GM21515 (cell line): ENCODE measurements around the gene VAC14.
"Not testable (repeated sequence)": the region's sequence is repeated elsewhere in the genome, so short reads cannot be mapped to it uniquely, and the experiment has no call there.

ENCODE experiments used
- ATAC-seq: cut with Tn5 transposase; IDR thresholded peaks from one replicate; pipeline ENCODE4 v1.9.1; 2021; ENCODE audit not compliant: unreplicated experiment

Gene VAC14

DNA sequence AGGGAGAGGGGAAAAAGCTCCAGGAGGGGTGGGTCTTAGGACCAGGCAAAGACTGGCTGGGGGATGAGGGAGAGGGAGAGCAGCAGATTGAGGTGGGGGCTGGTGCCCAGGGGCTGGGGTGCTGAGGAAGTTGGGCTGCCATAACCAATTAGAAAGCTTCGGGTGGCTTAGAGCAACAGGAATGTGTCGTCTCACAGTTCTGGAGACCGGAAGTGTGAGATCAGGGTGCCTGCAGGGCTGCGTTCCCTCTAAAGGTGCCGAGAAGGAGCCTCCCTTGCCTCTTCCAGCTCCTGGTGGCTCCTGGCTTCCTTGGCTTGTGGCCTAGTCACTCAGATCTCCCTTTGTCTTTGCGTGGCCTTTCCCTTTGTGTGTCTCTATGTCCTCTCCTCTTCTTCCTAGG, 152.4 kb downstream of the VAC14 start:
- no peak for ATAC-seq

DNA sequence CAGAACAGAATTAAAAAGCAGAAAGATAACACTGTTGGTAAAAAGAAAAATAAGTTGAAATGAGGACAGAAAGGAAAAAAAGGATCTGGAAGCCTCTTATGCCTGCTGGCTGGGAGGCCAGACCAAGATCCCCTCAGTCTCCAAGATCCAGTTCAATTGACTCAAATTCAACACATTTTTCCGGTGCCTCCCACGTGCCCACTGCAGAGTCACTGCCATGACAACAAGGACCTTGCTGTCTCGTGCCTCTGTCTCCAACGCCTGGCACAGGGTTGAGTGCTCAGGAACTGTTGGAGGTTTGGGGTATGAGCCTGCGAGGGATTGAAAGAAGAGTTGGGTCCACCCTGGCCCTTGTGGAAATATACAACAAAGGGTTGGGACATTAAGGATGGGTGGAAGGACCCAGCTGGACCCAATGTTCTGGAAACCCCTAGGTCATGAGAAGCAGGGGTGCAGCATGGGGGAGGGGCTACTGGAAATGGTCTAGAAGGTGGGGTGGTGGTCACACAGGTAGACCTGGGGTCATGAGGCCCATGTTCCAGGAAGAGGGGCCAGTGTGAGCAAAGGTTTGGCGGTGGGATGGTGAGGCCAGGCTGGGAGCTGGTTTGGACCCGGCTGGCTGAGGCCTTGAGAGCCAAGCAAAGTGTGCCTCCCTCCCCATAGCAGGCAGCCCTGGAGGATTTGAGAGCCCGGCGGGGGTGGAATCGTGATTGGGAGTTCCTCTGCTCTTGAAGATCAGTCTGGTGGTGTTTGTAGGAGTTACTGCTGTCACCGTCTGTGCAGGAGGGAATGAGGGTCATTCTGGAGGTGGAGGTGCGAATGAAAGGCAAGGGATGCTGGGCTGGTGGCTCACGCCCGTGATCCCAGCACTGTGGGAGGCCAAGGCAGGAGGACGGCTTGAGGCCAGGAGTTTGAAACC, 153.3 kb downstream of the VAC14 start:
- ATAC-seq: no peak

- no peak for ATAC-seq
These were observed 154.4 kb downstream of the VAC14 start, which contains the start of gene IL34 for GRCh38 chr16:70646260-70647241. IL34 (plus strand) TSS chr16:70646559; CDS start chr16:70646948, 389 bp downstream.

DNA sequence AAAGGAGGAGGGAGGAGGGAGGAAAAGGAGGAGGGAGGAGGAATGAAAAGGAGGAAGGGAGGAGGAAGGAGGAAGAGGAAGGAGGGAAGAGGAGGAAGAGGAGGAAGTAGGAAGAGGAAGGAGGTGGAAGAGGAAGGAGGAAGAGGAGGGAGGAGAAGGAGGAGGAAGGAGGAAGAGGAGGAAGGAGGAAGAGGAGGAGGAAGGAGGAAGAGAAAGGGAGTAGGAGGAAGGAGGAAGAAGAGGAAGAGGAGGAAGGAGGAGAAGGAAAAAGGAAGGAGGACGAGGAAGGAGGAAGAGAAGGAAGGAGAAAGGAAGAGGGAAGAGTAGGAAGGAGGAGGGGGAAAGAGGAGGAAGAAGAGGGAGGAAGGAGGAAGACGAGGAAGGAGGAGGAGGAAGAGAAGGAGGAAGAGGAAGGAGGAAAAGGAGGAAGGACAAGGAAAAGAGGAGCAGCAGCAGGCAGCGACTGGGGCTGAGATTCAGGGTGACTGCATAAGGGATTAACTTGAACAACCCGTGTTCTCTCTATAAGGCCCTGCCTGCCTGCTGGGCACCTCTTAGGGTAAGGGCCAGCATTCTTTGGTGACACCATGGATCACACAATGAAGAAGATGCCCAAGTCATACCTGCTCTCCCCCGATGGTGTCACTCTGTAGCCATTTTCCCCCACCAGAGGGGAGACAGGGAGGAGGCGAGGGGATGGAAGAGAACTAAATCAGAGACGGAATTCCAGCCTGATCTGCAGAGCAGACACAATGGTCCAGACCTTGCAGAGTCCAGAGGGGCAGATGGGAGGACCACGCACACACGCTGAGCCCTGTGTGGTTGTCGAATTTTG, 156.0 kb downstream of the VAC14 start:
- no peak for ATAC-seq

DNA sequence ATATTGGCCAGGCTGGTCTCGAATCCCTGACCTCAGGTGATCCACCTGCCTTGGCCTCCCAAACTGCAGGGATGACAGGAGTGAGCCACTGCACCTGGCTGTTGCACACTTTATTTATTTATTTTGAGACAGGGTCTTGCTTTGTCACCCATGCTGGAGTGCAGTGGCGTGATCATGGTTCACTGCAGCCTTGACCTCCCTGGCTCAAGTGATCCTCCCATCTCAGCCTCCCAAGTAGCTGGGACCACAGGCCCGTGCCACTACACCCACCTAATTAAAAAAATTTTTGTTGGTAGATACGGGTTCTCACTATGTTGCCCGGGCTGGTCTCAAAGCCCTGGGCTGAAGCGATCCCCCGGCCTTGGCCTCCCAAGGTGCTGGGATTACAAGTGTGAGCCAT, 157.7 kb downstream of the VAC14 start:
- not testable (repeated sequence) for ATAC-seq

DNA sequence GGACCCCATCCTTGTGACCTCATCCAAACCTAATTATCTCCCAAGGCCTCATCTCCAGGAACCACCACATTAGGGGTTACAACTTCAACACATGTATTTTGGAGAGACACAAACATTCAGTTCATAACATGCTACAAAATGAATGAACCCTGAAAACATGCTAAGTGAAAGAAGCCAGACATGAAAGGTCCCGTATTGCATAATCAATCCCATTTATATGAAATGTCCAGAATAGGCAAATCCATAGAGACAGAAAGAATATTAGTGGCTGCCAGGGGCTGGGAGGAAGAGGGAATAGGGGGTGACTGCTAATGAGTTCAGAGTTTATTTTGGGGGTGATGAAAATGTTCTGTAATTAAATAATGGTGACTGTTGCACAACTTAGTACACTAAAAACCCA, 158.3 kb downstream of the VAC14 start:
- ATAC-seq: no peak

DNA sequence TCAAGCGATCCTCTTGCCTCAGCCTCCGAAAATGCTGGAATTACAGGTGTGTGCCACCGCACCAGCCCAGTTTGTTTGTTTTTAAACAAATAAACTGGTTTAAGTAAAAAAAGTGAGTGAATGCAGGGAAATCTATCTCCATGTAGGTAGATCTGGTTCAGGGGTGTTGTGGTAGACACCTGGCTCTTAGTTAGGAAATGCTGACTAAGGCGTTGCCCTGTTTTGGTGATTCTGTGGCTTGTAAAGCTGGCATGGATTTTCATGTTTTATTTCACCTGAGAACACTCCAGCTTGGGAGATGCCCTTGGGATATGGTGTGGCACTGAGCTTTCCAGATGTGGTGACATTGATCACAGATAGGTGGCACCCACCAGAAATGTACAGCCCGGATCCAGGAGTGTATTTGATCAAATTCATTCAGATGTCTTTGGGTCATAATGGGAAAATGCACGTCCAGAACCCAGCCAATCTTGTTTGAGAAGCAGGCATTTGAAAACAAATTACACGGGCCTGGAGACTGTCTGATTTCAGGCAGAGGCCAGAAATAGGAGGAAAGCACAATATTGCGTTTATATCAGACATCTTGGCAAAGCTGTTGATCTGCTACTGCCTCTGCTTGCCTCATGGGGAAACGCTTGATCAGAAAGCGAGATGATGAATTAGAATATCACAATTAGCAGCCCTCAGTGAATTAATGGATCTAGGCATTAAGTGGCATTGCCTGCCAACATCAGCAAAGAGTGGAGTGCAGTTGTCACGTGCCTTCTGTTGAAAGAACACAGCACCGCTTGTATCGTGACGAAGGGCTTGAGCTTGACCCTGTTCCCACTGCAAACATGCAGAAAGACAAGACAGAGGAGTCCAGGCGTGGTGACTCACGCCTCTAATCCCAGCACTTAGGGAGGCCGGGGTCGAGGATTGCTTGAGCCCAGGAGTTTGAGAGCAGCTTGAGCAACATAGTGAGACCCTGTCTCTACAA, 161.9 kb downstream of the VAC14 start:
- no peak for ATAC-seq
